ENCODE measurements around the gene SEMA5A. TPM values are rescaled to one million over a fixed set of nuclear protein-coding genes. Genes with fewer than 3 reads are reported as not detected.

Gene SEMA5A
- total and polyA plus RNA-seq, 2 of the 13 experiments (the other 11 are each of a cell fraction or from before 2014, with no cell fraction given) = 0.01 TPM; not detected in 1

GRCh38 chr5:9390113-9390512, 155.8 kb downstream of the SEMA5A start:
- Histone ChIP-seq H3K9ac (ENCODE audit: insufficient read depth, low read depth, low read length) (no peak overlapping the region), H3K9me3 (ENCODE audit: low read length) (no peaks in the 10 kb centered on the region), H3K4me1 (ENCODE audit: insufficient read depth, low read length) (no peaks in the 10 kb centered on the region), H3K27me3 (ENCODE audit: control insufficient read depth in 1 of 2, insufficient read depth in 2 of 2, low read length in 2 of 2) (no peaks in the 10 kb centered on the region), H4K20me1 (ENCODE audit: insufficient read depth, low read length) (no peaks in the 10 kb centered on the region), H3K36me3 (replicated peaks in 1 of 2; ENCODE audit: control insufficient read depth in 1 of 2, insufficient read depth in 2 of 2, low read length in 2 of 2) (no peaks in the 10 kb centered on the region), H3K79me2 (ENCODE audit: insufficient read depth, low read length) (no peaks in the 10 kb centered on the region), H3K4me2 (ENCODE audit: low read depth, low read length) (no peak overlapping the region), H3K4me3 (replicated peaks in 1 of 3; ENCODE audit: insufficient read depth in 1 of 3, low read depth in 2 of 3, low read length in 3 of 3) (no peak overlapping the region), H2AFZ (ENCODE audit: low read length) (no peak overlapping the region), H3K27ac (ENCODE audit: extremely low read length, insufficient read depth, low read length) (no peak overlapping the region)
- CTCF ChIA-PET (ENCODE audit: low intra/inter-chr PET ratio, low total read pairs) = no interaction called here
- FAIRE-seq (no peak), DNase-seq (ENCODE audit: low spot score) (no peak), ATAC-seq (no peak)
- in situ Hi-C loops (cut with HindIII; ENCODE audit: extremely low pct_ligation_motif_present, low pct_unique_long_range_greater_than_20kb) (no loop called here), intact Hi-C loops (cut with micrococcal nuclease; ENCODE audit: unreplicated experiment) (no loop called here)
- no peak for TF ChIP-seq GPBP1L1 (CRISPR knock-in tag; IDR thresholded peaks at IDR 0.05)
- no peak for TF ChIP-seq NFRKB (IDR thresholded peaks at IDR 0.05)
- TF ChIP-seq ATAD3A (CRISPR knock-in tag; IDR thresholded peaks at IDR 0.05) = no peak
- no peak for TF ChIP-seq U2AF2 (IDR thresholded peaks at IDR 0.05; ENCODE audit: low read depth, low read length)
- TF ChIP-seq ZNF224 (CRISPR knock-in tag; IDR thresholded peaks at IDR 0.05) = no peak
- TF ChIP-seq ZNF546 (CRISPR knock-in tag; conservative IDR thresholded peaks at IDR 0.05) = no peak
- no peak for TF ChIP-seq HNRNPK (IDR thresholded peaks at IDR 0.05; ENCODE audit: low read depth, low read length, poor library complexity, severe bottlenecking)
- TF ChIP-seq ZNF773 (CRISPR knock-in tag; IDR thresholded peaks at IDR 0.05; ENCODE audit: borderline replicate concordance) = no peak
- no peak for TF ChIP-seq HNRNPH1 (optimal IDR thresholded peaks at IDR 0.05; ENCODE audit: low read depth, low read length)
- no peak for TF ChIP-seq NFATC3 (CRISPR knock-in tag; IDR thresholded peaks at IDR 0.05)
- TF ChIP-seq HNF4G (IDR thresholded peaks at IDR 0.05; ENCODE audit: borderline replicate concordance, low read depth, low read length) = no peak
- TF ChIP-seq HNF4G (CRISPR knock-in tag; IDR thresholded peaks at IDR 0.05; ENCODE audit: borderline replicate concordance, low read depth) = no peak
- no peak for TF ChIP-seq SNRNP70 (IDR thresholded peaks at IDR 0.05; ENCODE audit: low read depth, low read length)
- TF ChIP-seq USF2 (IDR thresholded peaks at IDR 0.05; ENCODE audit: low read depth, low read length) = no peak
- TF ChIP-seq USF2 (CRISPR knock-in tag; IDR thresholded peaks at IDR 0.05; ENCODE audit: borderline replicate concordance) = no peak
- no peak for TF ChIP-seq REPIN1 (CRISPR knock-in tag; IDR thresholded peaks at IDR 0.05; ENCODE audit: borderline replicate concordance, low read depth)
- TF ChIP-seq FOXC1 (CRISPR knock-in tag; IDR thresholded peaks at IDR 0.05; ENCODE audit: borderline replicate concordance) = no peak
- TF ChIP-seq THAP8 (CRISPR knock-in tag; IDR thresholded peaks at IDR 0.05; ENCODE audit: borderline replicate concordance) = no peak
- no peak for TF ChIP-seq ZNF160 (CRISPR knock-in tag; IDR thresholded peaks at IDR 0.05)
- no peak for TF ChIP-seq HMG20A (CRISPR knock-in tag; IDR thresholded peaks at IDR 0.05; ENCODE audit: borderline replicate concordance)
- TF ChIP-seq ZNF564 (CRISPR knock-in tag; IDR thresholded peaks at IDR 0.05) = no peak
- no peak for TF ChIP-seq ZNF17 (CRISPR knock-in tag; IDR thresholded peaks at IDR 0.05)
- BruUV-seq (replicated peaks) = no TSS peak
- WGBS (ENCODE audit: low lambda C conversion rate) = 4% methylated on average over 1 of the region's 1 CpG
- POLR2A ChIA-PET = no interaction called here
